Stimulated activated CD4-positive, alpha-beta T cell treated with anti-CD3 and anti-CD28 coated beads, Interleukin-12 subunit alpha, Interleukin-12 subunit beta, amount 100 ng/mL, for 24 hours (primary cell): ENCODE measurements around the gene TRIO.

Source experiments
- DNase-seq, 2 experiments: peaks; one replicate each; pipeline ENCODE4 v3.0.0-alpha.2; 2020; ENCODE audit warnings: low read depth in 2 of 2

The TRIO gene

GRCh38 chr5:14326035-14326903 lies 183.1 kb downstream of the TRIO start:
- DNase-seq, result no peak

GRCh38 chr5:14327624-14328023 lies 184.5 kb downstream of the TRIO start:
- no peak for DNase-seq

GRCh38 chr5:14328144-14328543 lies 185.0 kb downstream of the TRIO start:
- DNase-seq, result no peak

GRCh38 chr5:14330291-14330690 lies 187.1 kb downstream of the TRIO start:
- no peak for DNase-seq

GRCh38 chr5:14330729-14331385 lies 187.7 kb downstream of the TRIO start:
- no peak for DNase-seq

GRCh38 chr5:14331386-14331781 lies 188.2 kb downstream of the TRIO start:
- no peak for DNase-seq

- DNase-seq, result no peak
These were observed 189.0 kb downstream of the TRIO start for GRCh38 chr5:14332038-14332631.

- no peak for DNase-seq
These were observed 189.6 kb downstream of the TRIO start for GRCh38 chr5:14332746-14333145.

- no peak for DNase-seq
These were observed 194.5 kb downstream of the TRIO start for GRCh38 chr5:14337593-14337992.

- no peak for DNase-seq
These were observed 196.3 kb downstream of the TRIO start for GRCh38 chr5:14339468-14339867.

- no peak for DNase-seq
These were observed 198.6 kb downstream of the TRIO start for GRCh38 chr5:14341571-14342230.

- no peak for DNase-seq
These were observed 199.2 kb downstream of the TRIO start for GRCh38 chr5:14342306-14342705.

- no peak for DNase-seq
These were observed 200.2 kb downstream of the TRIO start for GRCh38 chr5:14343376-14343775.

GRCh38 chr5:14347522-14347921 lies 204.4 kb downstream of the TRIO start:
- no peak for DNase-seq

GRCh38 chr5:14348142-14348541 lies 205.0 kb downstream of the TRIO start:
- no peak for DNase-seq

GRCh38 chr5:14349029-14349428 lies 205.9 kb downstream of the TRIO start:
- DNase-seq, result no peak

- no peak for DNase-seq
These were observed 208.0 kb downstream of the TRIO start for GRCh38 chr5:14351086-14351661.

GRCh38 chr5:14351845-14352712 lies 208.9 kb downstream of the TRIO start:
- DNase-seq, result peak; percentile 28 to 45

GRCh38 chr5:14353726-14354474 lies 210.8 kb downstream of the TRIO start:
- no peak for DNase-seq

GRCh38 chr5:14355391-14355790 lies 212.2 kb downstream of the TRIO start:
- no peak for DNase-seq
